HG03565 (cell line): ENCODE measurements around the gene TXNL4B.
"Not testable (repeated sequence)": the region's sequence is repeated elsewhere in the genome, so short reads cannot be mapped to it uniquely, and the experiment has no call there.

Experiments
- ATAC-seq: cut with Tn5 transposase; IDR thresholded peaks from one replicate; pipeline ENCODE4 v1.9.1; 2021; ENCODE audit warnings: mild to moderate bottlenecking, moderate library complexity; ENCODE audit not compliant: unreplicated experiment

TXNL4B gene

GRCh38 chr16:72076991-72077706 is 16.3 kb downstream of the TXNL4B start:
- ATAC-seq: not testable (repeated sequence)

DNA sequence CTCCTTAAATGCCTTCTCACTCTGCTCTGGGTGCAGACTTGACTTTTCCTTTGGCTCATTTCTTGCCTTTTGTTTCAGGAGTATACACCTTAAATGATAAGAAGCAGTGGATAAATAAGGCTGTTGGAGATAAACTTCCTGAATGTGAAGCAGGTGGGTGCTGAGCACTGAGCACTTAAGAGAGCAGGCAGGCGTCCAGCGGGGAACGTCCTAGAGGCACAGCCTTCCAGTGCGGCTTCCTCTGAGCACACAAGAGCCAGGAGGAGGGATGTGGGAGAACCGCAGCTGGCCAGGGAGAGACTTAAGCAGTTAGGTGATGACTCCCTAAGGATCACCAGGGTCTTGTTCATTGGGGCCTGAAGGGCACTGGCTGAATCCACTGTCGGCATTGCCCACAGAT is 18.4 kb downstream of the TXNL4B start:
- not testable (repeated sequence) for ATAC-seq

GRCh38 chr16:72073560-72074230 is 19.7 kb downstream of the TXNL4B start:
- no peak for ATAC-seq

GRCh38 chr16:72072514-72073342 is 20.7 kb downstream of the TXNL4B start:
- ATAC-seq: no peak

GRCh38 chr16:72068930-72069329 is 24.5 kb downstream of the TXNL4B start:
- no peak for ATAC-seq

DNA sequence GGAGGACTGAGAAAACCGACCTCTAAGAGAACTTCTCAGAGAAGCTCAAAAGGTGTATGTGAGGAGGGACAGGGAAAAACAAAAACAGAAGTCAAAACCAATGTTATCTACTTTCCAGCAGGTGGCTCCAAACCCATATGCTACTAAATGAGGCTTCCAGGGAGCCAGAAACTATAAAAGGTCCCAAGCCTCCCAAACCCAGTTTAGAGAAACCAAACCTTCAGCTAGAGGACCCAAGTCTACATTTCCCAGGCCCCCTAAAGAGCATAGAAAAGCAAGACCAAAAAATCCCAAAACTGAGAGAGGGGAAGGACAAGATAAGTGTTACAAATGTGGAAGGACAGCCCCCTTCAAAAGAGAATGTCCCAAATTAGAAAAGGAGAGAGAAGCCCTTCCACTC is 26.7 kb downstream of the TXNL4B start:
- ATAC-seq: no peak

GRCh38 chr16:72064361-72064894 is 29.0 kb downstream of the TXNL4B start:
- no peak for ATAC-seq

DNA sequence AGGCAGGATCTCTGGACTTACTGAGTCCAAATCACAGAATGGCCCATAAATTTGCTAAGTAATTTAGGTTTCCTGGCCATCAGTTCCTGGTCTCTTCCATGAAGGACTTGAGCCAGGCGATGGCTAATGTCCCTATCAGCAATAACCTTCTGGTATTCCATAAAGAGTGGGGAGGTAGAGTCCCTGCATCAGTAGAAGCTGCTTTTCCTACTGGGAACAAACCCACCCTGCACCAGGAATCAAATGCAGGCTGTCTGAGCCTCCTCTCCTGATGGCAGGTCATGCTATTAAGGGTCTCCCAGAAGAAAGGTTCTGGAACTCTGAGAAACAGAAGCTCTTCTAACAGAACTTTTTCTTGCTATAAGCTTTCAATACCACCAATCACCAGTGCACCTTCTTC is 31.9 kb downstream of the TXNL4B start:
- ATAC-seq: no peak

DNA sequence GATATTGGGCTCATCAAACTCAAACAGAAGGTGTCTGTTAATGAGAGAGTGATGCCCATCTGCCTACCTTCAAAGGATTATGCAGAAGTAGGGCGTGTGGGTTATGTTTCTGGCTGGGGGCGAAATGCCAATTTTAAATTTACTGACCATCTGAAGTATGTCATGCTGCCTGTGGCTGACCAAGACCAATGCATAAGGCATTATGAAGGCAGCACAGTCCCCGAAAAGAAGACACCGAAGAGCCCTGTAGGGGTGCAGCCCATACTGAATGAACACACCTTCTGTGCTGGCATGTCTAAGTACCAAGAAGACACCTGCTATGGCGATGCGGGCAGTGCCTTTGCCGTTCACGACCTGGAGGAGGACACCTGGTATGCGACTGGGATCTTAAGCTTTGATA is 33.0 kb downstream of the TXNL4B start:
- ATAC-seq: no peak

DNA sequence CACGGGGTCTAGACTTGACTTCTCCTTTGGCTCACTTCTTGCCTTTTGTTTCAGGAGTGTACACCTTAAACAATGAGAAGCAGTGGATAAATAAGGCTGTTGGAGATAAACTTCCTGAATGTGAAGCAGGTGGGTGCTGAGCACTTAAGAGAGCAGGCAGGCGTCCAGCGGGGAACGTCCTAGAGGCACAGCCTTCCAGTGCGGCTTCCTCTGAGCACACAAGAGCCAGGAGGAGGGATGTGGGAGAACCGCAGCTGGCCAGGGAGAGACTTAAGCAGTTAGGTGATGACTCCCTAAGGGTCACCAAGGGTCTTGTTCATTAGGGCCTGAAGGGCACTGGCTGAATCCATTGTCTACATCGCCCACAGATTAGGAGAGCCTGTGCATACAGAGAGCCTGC is 34.4 kb downstream of the TXNL4B start:
- ATAC-seq: not testable (repeated sequence)

DNA sequence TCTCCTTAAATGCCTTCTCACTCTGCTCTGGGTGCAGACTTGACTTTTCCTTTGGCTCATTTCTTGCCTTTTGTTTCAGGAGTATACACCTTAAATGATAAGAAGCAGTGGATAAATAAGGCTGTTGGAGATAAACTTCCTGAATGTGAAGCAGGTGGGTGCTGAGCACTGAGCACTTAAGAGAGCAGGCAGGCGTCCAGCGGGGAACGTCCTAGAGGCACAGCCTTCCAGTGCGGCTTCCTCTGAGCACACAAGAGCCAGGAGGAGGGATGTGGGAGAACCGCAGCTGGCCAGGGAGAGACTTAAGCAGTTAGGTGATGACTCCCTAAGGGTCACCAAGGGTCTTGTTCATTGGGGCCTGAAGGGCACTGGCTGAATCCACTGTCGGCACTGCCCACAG is 36.1 kb downstream of the TXNL4B start:
- ATAC-seq: not testable (repeated sequence)

DNA sequence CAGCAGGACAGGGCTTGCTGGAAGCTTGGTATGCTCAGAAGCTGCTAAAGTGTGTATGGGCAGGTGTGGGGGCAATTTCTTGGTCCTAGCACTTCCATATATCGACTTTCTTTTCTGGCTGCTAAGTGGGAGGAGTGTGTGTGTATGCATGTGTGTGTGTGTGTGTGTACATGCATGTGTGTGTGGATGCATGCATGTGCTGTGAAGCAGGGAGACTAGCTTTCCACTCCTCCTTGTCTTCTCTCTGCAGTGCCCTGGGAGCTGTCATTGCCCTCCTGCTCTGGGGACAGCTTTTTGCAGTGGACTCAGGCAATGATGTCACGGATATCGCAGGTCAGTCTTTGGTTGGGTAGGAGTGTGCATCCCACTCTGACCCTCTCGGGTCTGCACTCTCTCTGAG is 37.5 kb downstream of the TXNL4B start:
- ATAC-seq: no peak

DNA sequence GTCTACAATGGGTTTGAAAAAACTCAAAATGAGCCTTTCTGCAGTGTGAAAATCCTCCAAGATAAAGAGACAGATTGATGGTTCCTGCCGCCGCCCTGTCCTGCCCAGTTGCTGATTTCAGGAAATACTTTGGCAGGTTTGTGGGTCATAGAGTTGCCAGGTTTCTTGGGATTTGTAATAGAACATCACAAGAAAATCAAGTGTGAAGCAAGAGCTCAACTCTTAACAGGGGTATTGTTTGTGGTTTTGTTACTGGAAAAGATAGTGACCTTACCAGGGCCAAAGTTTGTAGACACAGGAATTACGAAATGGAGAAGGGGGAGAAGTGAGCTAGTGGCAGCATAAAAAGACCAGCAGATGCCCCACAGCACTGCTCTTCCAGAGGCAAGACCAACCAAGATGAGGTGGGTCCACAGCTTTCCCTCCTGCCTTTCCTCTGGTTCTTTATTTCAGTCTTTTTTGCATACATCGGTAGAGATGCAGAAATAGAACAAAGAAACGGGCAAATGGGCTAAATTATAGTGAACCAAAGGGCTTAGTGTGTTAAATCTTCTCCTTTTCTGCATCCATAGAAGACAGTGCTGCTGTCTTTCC is 39.1 kb downstream of the TXNL4B start, which contains the start of gene HP:
TSS of gene HP (plus strand) at position 252 of the 594 bp plus-strand sequence. CDS start at position 400, 148 bp downstream.
- not testable (repeated sequence) for ATAC-seq

GRCh38 chr16:72051818-72052217 is 41.6 kb downstream of the TXNL4B start:
- no peak for ATAC-seq

DNA sequence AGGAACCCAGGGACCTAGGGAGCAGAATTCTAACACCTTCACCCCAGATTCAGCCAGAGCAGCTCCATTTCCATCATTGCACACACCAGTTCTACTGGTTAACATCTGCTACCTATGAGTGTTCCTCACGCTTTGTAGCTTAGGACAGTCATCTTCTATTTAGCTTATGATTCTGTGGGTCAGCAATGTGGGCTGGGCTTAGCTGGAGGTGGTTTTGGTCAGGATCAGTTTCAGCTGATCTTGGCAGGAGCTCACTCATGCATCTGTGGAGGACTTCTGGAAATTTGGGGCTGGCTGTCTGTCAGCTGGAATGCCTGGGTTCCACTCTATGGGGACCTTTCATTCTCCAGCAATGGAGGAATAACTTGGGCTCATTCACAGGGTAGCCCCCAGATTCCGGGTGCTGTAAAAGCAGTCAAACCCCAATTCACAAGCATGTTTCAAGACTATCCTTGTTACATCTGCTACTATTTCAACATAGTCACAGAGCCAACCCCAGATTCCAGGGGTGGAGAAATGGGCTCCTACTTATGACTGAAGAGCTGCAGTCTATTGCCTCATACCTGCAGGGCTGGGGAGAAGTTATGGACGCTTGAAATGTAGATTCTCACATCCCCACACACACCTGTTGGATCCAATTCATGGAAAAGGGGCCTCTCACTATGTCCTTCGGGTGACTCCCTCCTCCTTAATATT is 42.5 kb downstream of the TXNL4B start:
- ATAC-seq: no peak

DNA sequence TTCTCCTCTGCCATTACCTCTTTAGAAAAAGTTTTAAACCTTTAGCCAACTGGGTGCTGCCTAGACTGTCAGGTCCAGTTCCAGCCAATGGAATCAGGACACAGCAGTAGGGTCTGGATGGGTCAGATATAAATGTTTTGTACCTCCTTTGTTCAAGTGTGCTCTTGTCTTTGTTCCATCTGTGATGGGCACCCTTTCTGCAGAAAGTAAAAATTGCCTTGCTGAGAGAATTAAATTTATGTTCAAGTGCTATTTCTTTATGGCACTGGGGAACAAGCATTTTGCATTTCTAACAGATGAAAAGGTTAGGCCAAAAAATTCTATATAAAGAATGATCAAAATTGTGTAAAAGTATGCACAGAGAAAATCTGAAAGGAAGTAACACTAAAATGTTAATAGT is 44.3 kb downstream of the TXNL4B start:
- no peak for ATAC-seq

- no peak for ATAC-seq
Observed at GRCh38 chr16:72044825-72045359, 48.5 kb downstream of the TXNL4B start.

DNA sequence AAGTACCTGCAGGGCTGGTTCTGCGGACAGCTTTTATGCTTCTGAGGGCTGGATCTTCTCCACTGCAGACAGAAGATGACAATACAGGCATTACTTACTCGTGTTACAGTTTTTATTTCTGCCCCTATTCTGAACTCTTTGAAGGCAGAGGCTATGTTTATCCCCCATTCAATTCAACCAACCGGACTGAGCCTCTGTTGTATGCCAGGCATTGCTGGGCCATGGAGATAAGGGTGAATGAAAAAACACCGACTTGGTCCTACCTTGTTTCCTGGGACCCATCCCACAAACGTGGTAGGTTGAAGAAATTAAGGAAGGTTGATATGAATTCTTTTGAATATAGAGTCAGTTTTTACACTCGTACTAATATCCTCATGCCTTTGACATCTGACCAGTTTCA is 49.1 kb downstream of the TXNL4B start:
- no peak for ATAC-seq

DNA sequence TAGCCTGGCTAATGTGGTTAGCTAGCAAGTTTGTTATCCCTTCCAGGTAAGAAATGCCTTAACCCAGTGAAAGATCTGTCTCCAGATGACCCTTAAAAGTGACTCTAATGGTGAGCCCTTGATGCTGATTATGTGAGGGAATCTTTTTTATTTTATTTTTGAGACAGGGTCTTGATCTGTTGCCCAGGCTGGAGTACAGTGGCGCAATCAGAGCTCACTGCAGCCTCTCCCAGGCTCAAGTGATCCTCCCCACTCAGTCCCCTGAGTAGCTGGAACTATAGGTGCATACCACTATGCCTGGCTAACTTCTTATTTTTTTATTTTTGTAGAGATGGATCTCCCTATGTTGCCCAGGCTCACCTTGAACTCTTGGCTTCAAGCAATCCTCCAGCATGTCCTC is 49.9 kb downstream of the TXNL4B start:
- ATAC-seq: no peak

- ATAC-seq: no peak
Observed at GRCh38 chr16:72043058-72043457, 50.4 kb downstream of the TXNL4B start.
